NCI-H526 treated with DMSO at 0.1 percent for 48 hours (cell line): ENCODE results near the gene DENND6A.
A peak's percentile ranks its signal among the peaks of the same experiment; 100 is the strongest.
"Not testable (repeated sequence)": the region's sequence is repeated elsewhere in the genome, so short reads cannot be mapped to it uniquely, and the experiment has no call there.

ENCODE experiments used
- DNase-seq: peaks from one replicate; lab custom pipeline; 2025; lab: John Stamatoyannopoulos, UW

The DENND6A gene

GRCh38 chr3:57634259-57634658, 58.6 kb downstream of the DENND6A start:
- DNase-seq = not testable (repeated sequence)

- no peak for DNase-seq
These were observed 64.9 kb downstream of the DENND6A start for GRCh38 chr3:57627976-57628375.

GRCh38 chr3:57624801-57625200, 68.1 kb downstream of the DENND6A start:
- DNase-seq = no peak

- DNase-seq = no peak
These were observed 70.5 kb downstream of the DENND6A start for GRCh38 chr3:57622362-57622761.

GRCh38 chr3:57617739-57618138, 75.1 kb downstream of the DENND6A start:
- no peak for DNase-seq

GRCh38 chr3:57616233-57616632, 76.6 kb downstream of the DENND6A start:
- DNase-seq = no peak

- not testable (repeated sequence) for DNase-seq
These were observed 81.0 kb downstream of the DENND6A start for GRCh38 chr3:57611870-57612269.

GRCh38 chr3:57605683-57606082, 87.2 kb downstream of the DENND6A start:
- no peak for DNase-seq

GRCh38 chr3:57604971-57605370, 87.9 kb downstream of the DENND6A start:
- DNase-seq = no peak

GRCh38 chr3:57600195-57600594, 92.7 kb downstream of the DENND6A start:
- no peak for DNase-seq

GRCh38 chr3:57598765-57599360, 94.0 kb downstream of the DENND6A start:
- DNase-seq = no peak

- peak; percentile 93 for DNase-seq
These were observed 95.6 kb downstream of the DENND6A start, which contains the start of gene ARF4 for GRCh38 chr3:57597127-57597923. ARF4 (minus strand) TSS chr3:57597344; CDS start chr3:57597140, 204 bp downstream.

- DNase-seq = no peak
These were observed 96.3 kb downstream of the DENND6A start for GRCh38 chr3:57596495-57597126.

- DNase-seq = no peak
These were observed 98.3 kb downstream of the DENND6A start for GRCh38 chr3:57594576-57594975.

GRCh38 chr3:57594144-57594543, 98.7 kb downstream of the DENND6A start:
- DNase-seq = no peak

GRCh38 chr3:57592306-57592705, 100.6 kb downstream of the DENND6A start:
- DNase-seq = no peak

GRCh38 chr3:57587905-57588304, 105.0 kb downstream of the DENND6A start:
- DNase-seq = no peak

- no peak for DNase-seq
These were observed 106.1 kb downstream of the DENND6A start for GRCh38 chr3:57586778-57587177.

- DNase-seq = no peak
These were observed 109.3 kb downstream of the DENND6A start for GRCh38 chr3:57583544-57583943.

GRCh38 chr3:57582474-57583168, 110.3 kb downstream of the DENND6A start:
- DNase-seq = no peak

- DNase-seq = no peak
These were observed 115.1 kb downstream of the DENND6A start for GRCh38 chr3:57577801-57578200.

GRCh38 chr3:57575966-57576626, 116.8 kb downstream of the DENND6A start:
- DNase-seq = no peak
